ENCODE measurements around the gene TADA2A. TPM values are rescaled to one million over a fixed set of nuclear protein-coding genes. Genes with fewer than 3 reads are reported as not detected.

TADA2A gene
- total RNA-seq, 1 experiment from 2014 or later: 11.4 TPM

GRCh38 chr17:37483311-37484039, 76.8 kb downstream of the TADA2A start:
- no peak for ATAC-seq
- no peak for TF ChIP-seq SIN3A (IDR thresholded peaks at IDR 0.05; ENCODE audit: borderline replicate concordance, insufficient read depth, low read depth, low read length)
- TF ChIP-seq POLR2AphosphoS5 (IDR thresholded peaks at IDR 0.05; ENCODE audit: low read depth, low read length): no peak
- TF ChIP-seq TCF7L2 (IDR thresholded peaks at IDR 0.05; ENCODE audit: low read depth, low read length): no peak
- TF ChIP-seq, protein P1, sequence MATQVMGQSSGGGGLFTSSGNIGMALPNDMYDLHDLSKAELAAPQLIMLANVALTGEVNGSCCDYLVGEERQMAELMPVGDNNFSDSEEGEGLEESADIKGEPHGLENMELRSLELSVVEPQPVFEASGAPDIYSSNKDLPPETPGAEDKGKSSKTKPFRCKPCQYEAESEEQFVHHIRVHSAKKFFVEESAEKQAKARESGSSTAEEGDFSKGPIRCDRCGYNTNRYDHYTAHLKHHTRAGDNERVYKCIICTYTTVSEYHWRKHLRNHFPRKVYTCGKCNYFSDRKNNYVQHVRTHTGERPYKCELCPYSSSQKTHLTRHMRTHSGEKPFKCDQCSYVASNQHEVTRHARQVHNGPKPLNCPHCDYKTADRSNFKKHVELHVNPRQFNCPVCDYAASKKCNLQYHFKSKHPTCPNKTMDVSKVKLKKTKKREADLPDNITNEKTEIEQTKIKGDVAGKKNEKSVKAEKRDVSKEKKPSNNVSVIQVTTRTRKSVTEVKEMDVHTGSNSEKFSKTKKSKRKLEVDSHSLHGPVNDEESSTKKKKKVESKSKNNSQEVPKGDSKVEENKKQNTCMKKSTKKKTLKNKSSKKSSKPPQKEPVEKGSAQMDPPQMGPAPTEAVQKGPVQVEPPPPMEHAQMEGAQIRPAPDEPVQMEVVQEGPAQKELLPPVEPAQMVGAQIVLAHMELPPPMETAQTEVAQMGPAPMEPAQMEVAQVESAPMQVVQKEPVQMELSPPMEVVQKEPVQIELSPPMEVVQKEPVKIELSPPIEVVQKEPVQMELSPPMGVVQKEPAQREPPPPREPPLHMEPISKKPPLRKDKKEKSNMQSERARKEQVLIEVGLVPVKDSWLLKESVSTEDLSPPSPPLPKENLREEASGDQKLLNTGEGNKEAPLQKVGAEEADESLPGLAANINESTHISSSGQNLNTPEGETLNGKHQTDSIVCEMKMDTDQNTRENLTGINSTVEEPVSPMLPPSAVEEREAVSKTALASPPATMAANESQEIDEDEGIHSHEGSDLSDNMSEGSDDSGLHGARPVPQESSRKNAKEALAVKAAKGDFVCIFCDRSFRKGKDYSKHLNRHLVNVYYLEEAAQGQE (IDR thresholded peaks at IDR 0.05; ENCODE audit: insufficient read depth in 1 of 2, low read depth in 2 of 2, low read length in 1 of 2): no peak

GRCh38 chr17:37485938-37486570, 79.4 kb downstream of the TADA2A start:
- intact Hi-C loops (cut with micrococcal nuclease; ENCODE audit: unreplicated experiment) (no loop called here), in situ Hi-C loops (cut with HindIII; ENCODE audit: low pct_unique_long_range_greater_than_20kb, low sequenced_read_pairs) (no loop called here)
- BruUV-seq (replicated peaks): no TSS peak
- H3K27me3 ChIP-seq (ENCODE audit: control insufficient read depth, insufficient read depth, low read length): no peaks in the 10 kb centered on the region
- ChIA-PET CTCF (no interaction called here), POLR2A (no interaction called here)
- no peak overlapping the region for H3K27ac ChIP-seq (ENCODE audit: low read length)
- no peak overlapping the region for H3K4me3 ChIP-seq (ENCODE audit: low read depth in 2 of 2, low read length in 2 of 2)
- TF ChIP-seq, protein P1 (IDR thresholded peaks at IDR 0.05; ENCODE audit: insufficient read depth in 1 of 2, low read depth in 2 of 2, low read length in 1 of 2): no peak
- TF ChIP-seq, protein P2, sequence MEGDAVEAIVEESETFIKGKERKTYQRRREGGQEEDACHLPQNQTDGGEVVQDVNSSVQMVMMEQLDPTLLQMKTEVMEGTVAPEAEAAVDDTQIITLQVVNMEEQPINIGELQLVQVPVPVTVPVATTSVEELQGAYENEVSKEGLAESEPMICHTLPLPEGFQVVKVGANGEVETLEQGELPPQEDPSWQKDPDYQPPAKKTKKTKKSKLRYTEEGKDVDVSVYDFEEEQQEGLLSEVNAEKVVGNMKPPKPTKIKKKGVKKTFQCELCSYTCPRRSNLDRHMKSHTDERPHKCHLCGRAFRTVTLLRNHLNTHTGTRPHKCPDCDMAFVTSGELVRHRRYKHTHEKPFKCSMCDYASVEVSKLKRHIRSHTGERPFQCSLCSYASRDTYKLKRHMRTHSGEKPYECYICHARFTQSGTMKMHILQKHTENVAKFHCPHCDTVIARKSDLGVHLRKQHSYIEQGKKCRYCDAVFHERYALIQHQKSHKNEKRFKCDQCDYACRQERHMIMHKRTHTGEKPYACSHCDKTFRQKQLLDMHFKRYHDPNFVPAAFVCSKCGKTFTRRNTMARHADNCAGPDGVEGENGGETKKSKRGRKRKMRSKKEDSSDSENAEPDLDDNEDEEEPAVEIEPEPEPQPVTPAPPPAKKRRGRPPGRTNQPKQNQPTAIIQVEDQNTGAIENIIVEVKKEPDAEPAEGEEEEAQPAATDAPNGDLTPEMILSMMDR (IDR thresholded peaks at IDR 0.05): no peak
- TF ChIP-seq TCF7L2 (IDR thresholded peaks at IDR 0.05; ENCODE audit: low read depth, low read length) (no peak), SIN3A (IDR thresholded peaks at IDR 0.05; ENCODE audit: borderline replicate concordance, insufficient read depth, low read depth, low read length) (no peak), POLR2AphosphoS5 (IDR thresholded peaks at IDR 0.05; ENCODE audit: low read depth, low read length) (no peak)
- H3K9me3 ChIP-seq (ENCODE audit: control insufficient read depth, insufficient read depth, low read depth, low read length): no peaks in the 10 kb centered on the region
- no peak for DNase-seq (ENCODE audit: low read depth, low spot score)
- ATAC-seq: no peak
- H3K36me3 ChIP-seq (ENCODE audit: control insufficient read depth, insufficient read depth, low read length): no peaks in the 10 kb centered on the region
- peaks cover 7% of the 10 kb centered on the region for H3K4me1 ChIP-seq (ENCODE audit: control insufficient read depth, insufficient read depth, low read length)

More at GRCh38 chr17:37483311-37484039, 76.8 kb downstream of the TADA2A start:
- BruUV-seq (replicated peaks): no TSS peak
- no peak for DNase-seq (ENCODE audit: low read depth, low spot score)
- H3K9me3 ChIP-seq (ENCODE audit: control insufficient read depth, insufficient read depth, low read depth, low read length): no peaks in the 10 kb centered on the region
- no peak overlapping the region for H3K4me3 ChIP-seq (ENCODE audit: low read depth in 2 of 2, low read length in 2 of 2)
- ChIA-PET CTCF (no interaction called here), POLR2A (interaction anchor here (0.6 to 0.7 kb wide), 2 partner anchors 14 to 1288 kb away, joined by 3 to 4 read pairs; no protein-coding TSS in a partner anchor)
- no peaks in the 10 kb centered on the region for H3K36me3 ChIP-seq (ENCODE audit: control insufficient read depth, insufficient read depth, low read length)
- intact Hi-C loops (cut with micrococcal nuclease; ENCODE audit: unreplicated experiment): no loop called here
- in situ Hi-C loops (cut with HindIII; ENCODE audit: low pct_unique_long_range_greater_than_20kb, low sequenced_read_pairs): no loop called here
- peaks cover 7% of the 10 kb centered on the region for H3K4me1 ChIP-seq (ENCODE audit: control insufficient read depth, insufficient read depth, low read length)
- H3K27me3 ChIP-seq (ENCODE audit: control insufficient read depth, insufficient read depth, low read length): no peaks in the 10 kb centered on the region
- H3K27ac ChIP-seq (ENCODE audit: low read length): no peak overlapping the region
